ENCODE measurements around the gene NPFFR2. TPM values are rescaled to one million over a fixed set of nuclear protein-coding genes. Genes with fewer than 3 reads are reported as not detected.
"Not testable (repeated sequence)": the region's sequence is repeated elsewhere in the genome, so short reads cannot be mapped to it uniquely, and the experiment has no call there.

NPFFR2 gene
- total RNA-seq, 4 donors from 2014 or later, result not detected

DNA sequence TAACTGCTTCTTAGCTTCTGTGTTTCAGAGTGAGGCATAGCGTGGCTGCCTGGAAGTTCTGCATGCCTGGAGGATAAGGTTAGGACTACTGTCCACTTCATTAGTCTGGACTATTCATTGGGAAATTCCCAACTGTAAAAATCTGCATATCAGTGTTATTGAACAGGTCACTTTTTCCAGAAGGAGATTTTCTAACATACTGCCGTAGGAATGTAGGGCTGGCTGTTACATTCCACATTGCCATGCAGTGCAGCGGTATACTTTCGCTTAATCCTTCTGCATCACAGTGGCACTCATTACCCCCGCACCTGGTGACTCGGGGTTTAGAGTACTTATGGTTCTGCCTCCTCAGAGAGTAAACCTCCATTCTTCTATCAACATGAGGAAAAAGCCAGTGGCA lies 104.6 kb downstream of the NPFFR2 start:
- DNase-seq (ENCODE audit: low spot score in 2 of 2), result no peak
- no peaks in the 10 kb centered on the region for H3K36me3 ChIP-seq
- H3K27ac ChIP-seq, result no peak overlapping the region
- H3K27me3 ChIP-seq, result no peaks in the 10 kb centered on the region
- no peaks in the 10 kb centered on the region for H3K4me1 ChIP-seq
- 85% methylated on average over 6 of the region's 6 CpGs for WGBS
- H3K4me3 ChIP-seq, result no peak overlapping the region
- TF ChIP-seq EP300 (IDR thresholded peaks at IDR 0.05) (no peak), POLR2AphosphoS5 (IDR thresholded peaks at IDR 0.05) (no peak), POLR2A (IDR thresholded peaks at IDR 0.05) (no peak)
- TF ChIP-seq, protein P1, sequence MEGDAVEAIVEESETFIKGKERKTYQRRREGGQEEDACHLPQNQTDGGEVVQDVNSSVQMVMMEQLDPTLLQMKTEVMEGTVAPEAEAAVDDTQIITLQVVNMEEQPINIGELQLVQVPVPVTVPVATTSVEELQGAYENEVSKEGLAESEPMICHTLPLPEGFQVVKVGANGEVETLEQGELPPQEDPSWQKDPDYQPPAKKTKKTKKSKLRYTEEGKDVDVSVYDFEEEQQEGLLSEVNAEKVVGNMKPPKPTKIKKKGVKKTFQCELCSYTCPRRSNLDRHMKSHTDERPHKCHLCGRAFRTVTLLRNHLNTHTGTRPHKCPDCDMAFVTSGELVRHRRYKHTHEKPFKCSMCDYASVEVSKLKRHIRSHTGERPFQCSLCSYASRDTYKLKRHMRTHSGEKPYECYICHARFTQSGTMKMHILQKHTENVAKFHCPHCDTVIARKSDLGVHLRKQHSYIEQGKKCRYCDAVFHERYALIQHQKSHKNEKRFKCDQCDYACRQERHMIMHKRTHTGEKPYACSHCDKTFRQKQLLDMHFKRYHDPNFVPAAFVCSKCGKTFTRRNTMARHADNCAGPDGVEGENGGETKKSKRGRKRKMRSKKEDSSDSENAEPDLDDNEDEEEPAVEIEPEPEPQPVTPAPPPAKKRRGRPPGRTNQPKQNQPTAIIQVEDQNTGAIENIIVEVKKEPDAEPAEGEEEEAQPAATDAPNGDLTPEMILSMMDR (IDR thresholded peaks at IDR 0.05), result no peak
- peaks cover 3% of the 10 kb centered on the region for H3K9me3 ChIP-seq

DNA sequence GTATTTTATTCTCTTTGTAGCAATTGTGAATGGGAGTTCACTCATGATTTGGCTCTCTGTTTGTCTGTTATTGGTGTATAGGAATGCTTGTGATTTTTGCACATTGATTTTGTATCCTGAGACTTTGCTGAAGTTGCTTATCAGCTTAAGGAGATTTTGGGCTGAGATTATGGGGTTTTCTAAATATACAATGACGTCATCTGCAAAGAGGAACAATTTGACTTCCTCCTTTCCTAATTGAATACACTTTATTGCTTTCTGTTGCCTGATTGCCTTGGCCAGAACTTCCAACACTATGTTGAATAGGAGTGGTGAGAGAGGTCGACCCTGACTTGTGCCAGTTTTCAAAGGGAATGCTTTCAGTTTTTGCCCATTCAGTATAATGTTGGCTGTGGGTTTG lies 108.2 kb downstream of the NPFFR2 start:
- H3K9me3 ChIP-seq, result not testable (repeated sequence)

DNA sequence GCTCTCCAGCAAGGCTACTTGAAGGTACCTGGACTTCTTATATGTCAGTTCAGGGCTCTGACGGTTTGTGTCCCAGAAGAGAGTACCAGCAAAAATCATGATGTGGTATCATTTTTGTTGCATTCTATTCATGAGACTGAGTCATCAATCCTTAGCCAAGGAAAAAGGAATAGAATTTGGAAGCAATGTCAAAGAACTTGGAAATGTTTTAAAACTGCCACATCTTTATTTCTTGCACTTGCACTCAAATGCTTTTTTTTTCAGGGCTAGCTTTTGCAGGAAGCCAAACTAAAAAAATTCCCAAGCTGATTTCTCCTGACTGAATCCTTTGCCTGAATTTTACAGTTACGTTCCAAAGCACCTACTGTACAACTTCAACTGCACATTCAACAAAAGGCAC lies 112.4 kb downstream of the NPFFR2 start:
- WGBS, result 64% methylated on average over 2 of the region's 2 CpGs

More for the DNA sequence above, 108.2 kb downstream of the NPFFR2 start:
- H3K36me3 ChIP-seq; H3K27ac ChIP-seq; H3K27me3 ChIP-seq; H3K4me1 ChIP-seq; DNase-seq (ENCODE audit: low spot score in 2 of 2); H3K4me3 ChIP-seq: not testable (repeated sequence)
- WGBS, result 73% methylated on average over 2 of the region's 2 CpGs

DNA sequence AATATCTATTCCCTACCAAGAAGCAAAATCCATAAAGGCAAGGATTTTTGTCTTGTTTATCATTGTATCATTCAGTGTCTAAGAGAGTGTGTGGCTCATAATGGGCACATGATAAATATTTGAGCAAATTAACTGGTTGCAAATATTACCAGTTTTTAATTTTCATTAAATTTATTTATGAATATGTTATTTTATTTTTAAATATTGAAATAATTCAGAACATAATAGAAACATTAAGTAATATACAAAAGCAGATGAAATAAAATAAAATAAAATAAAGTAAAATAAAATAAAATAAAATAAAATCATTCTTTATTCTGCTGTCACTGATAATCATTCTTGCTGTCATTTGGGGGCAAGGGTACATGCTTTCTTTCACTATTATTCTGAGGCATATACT lies 120.9 kb downstream of the NPFFR2 start:
- H3K27ac ChIP-seq, result no peak overlapping the region
- no peak for TF ChIP-seq POLR2AphosphoS5 (IDR thresholded peaks at IDR 0.05)
- no peak for TF ChIP-seq POLR2A (IDR thresholded peaks at IDR 0.05)
- no peak for TF ChIP-seq EP300 (IDR thresholded peaks at IDR 0.05)
- TF ChIP-seq, protein P1 (IDR thresholded peaks at IDR 0.05), result no peak
- no peaks in the 10 kb centered on the region for H3K36me3 ChIP-seq
- no peaks in the 10 kb centered on the region for H3K4me1 ChIP-seq
- H3K9me3 ChIP-seq, result no peaks in the 10 kb centered on the region
- no peak overlapping the region for H3K4me3 ChIP-seq
- no peaks in the 10 kb centered on the region for H3K27me3 ChIP-seq
- no peak for DNase-seq (ENCODE audit: low spot score in 2 of 2)

More for the DNA sequence above, 112.4 kb downstream of the NPFFR2 start:
- Histone ChIP-seq H3K27me3 (no peaks in the 10 kb centered on the region), H3K4me3 (no peak overlapping the region), H3K4me1 (no peaks in the 10 kb centered on the region), H3K36me3 (no peaks in the 10 kb centered on the region), H3K27ac (no peak overlapping the region), H3K9me3 (peaks cover 2% of the 10 kb centered on the region)
- DNase-seq (ENCODE audit: low spot score in 2 of 2), result no peak
- TF ChIP-seq, protein P1 (IDR thresholded peaks at IDR 0.05), result no peak
- TF ChIP-seq POLR2A (IDR thresholded peaks at IDR 0.05) (no peak), EP300 (IDR thresholded peaks at IDR 0.05) (no peak), POLR2AphosphoS5 (IDR thresholded peaks at IDR 0.05) (no peak)

DNA sequence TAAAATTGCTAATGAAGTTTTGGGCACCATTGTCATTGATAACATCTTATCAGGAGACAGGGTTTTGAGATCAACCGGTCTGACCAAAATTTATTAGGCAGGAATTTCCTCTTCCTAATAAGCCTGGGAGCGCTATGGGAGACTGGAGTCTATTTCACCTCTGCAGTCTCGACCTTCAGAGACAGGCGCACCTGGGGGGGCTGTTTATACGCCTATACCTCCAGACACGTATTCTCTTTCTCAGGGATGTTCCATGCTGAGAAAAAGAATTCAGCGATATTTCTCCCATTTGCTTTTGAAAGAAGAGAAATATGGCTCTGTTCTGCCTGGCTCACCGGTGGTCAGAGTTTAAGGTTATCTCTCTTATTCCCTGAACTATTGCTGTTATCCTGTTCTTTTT lies 121.8 kb downstream of the NPFFR2 start:
- DNase-seq (ENCODE audit: low spot score in 2 of 2), result not testable (repeated sequence)
- WGBS, result 39% methylated on average over 8 of the region's 8 CpGs

DNA sequence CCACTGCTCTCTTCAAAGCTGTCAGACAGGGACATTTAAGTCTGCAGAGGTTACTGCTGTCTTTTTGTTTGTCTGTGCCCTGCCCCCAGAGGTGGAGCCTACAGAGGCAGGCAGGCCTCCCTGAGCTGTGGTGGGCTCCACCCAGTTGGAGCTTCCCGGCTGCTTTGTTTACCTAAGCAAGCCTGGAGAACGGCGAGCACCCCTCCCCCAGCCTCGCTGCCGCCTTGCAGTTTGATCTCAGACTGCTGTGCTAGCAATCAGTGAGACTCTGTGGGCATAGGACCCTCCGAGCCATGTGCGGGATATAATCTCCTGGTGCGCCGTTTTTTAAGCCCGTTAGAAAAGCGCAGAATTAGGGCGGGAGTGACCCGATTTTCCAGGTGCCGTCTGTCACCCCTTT lies 137.5 kb downstream of the NPFFR2 start:
- H3K27me3 ChIP-seq; H3K36me3 ChIP-seq; H3K4me1 ChIP-seq; H3K27ac ChIP-seq; H3K9me3 ChIP-seq; DNase-seq (ENCODE audit: low spot score in 2 of 2); H3K4me3 ChIP-seq: not testable (repeated sequence)
- 82% methylated on average over 14 of the region's 14 CpGs for WGBS

More for the DNA sequence above, 121.8 kb downstream of the NPFFR2 start:
- not testable (repeated sequence) for H3K36me3 ChIP-seq, H3K27me3 ChIP-seq, H3K4me1 ChIP-seq, H3K9me3 ChIP-seq, H3K4me3 ChIP-seq, H3K27ac ChIP-seq

DNA sequence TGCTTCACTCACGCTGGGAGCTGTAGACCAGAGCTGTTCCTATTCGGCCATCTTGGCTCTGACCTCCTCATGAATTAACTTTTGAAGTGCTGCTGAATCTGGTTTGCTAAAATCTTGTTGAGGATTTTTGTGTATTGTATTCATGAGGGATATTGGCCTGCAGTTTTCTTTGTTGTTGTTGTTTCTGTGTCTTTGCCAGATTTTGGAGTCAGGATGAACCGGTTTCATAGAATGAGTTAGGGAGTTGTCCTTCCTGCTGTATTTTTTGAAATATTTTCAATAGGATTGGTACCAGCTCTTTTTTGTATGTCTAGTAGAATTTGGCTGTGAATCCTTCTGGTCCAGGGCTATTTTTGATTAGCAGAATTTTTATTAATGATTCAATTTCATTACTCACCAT lies 138.1 kb downstream of the NPFFR2 start:
- no peak for TF ChIP-seq EP300 (IDR thresholded peaks at IDR 0.05)
- TF ChIP-seq, protein P1 (IDR thresholded peaks at IDR 0.05), result no peak
- no peak for TF ChIP-seq POLR2A (IDR thresholded peaks at IDR 0.05)
- no peak for TF ChIP-seq POLR2AphosphoS5 (IDR thresholded peaks at IDR 0.05)
- H3K9me3 ChIP-seq, result peaks cover 6% of the 10 kb centered on the region
- no peaks in the 10 kb centered on the region for H3K4me1 ChIP-seq
- no peak overlapping the region for H3K27ac ChIP-seq
- no peak for DNase-seq (ENCODE audit: low spot score in 2 of 2)
- H3K27me3 ChIP-seq, result no peaks in the 10 kb centered on the region
- 87% methylated on average over 3 of the region's 3 CpGs for WGBS
- no peak overlapping the region for H3K4me3 ChIP-seq
- no peaks in the 10 kb centered on the region for H3K36me3 ChIP-seq

Measured in suprapubic skin (tissue), 4 donors.